HG02623 (cell line): Measurements from ENCODE around the gene SLC25A45.

Experiments
- ATAC-seq: cut with Tn5 transposase; IDR thresholded peaks from one replicate; pipeline ENCODE4 v1.9.1; 2021; ENCODE audit warnings: moderate library complexity; ENCODE audit not compliant: unreplicated experiment

The SLC25A45 gene

DNA sequence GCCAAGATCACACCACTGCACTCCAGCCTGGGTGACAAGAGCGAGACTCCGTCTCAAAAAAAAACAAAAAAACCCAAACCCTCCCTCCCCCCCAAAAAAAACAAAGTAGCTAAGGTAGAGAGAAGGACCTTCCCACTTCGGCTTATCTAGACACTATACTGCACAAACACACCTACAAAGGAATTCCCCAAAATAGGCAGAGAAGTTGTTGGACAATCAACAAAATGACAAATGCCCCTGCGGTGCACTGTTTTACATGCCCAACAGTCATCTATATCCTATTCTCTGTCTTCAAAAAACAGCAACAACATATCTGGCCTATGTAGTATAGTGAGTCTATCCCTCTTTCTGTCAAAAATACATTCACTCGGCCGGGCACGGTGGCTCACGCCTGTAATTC is 55.4 kb downstream of the SLC25A45 start:
- ATAC-seq, result no peak

GRCh38 chr11:65325435-65325834 is 57.0 kb downstream of the SLC25A45 start:
- no peak for ATAC-seq
